H9 (cell line): ENCODE data around the gene FBXO28. TPM values are rescaled to one million over a fixed set of nuclear protein-coding genes. Genes with fewer than 3 reads are reported as not detected.
A peak's percentile ranks its signal among the peaks of the same experiment; 100 is the strongest.

Experiments used
- DNase-seq: peaks from one replicate; pipeline ENCODE4 v3.0.0-alpha.2; 2017
- H2AFZ ChIP-seq: one replicate; pipeline ENCODE4 v1.6.1; 2013; ENCODE audit warnings: mild to moderate bottlenecking, low read length, control low read depth, moderate library complexity
- H2AK5ac ChIP-seq: 2 replicates; pipeline ENCODE4 v1.6.1; 2013; ENCODE audit warnings: low read length, control low read depth, mixed read lengths; ENCODE audit not compliant: insufficient read length
- H2BK120ac ChIP-seq: one replicate; pipeline ENCODE4 v1.6.1; 2013; ENCODE audit warnings: low read depth, mild to moderate bottlenecking, low read length, control low read depth, inconsistent platforms; ENCODE audit not compliant: poor library complexity, severe bottlenecking
- H2BK12ac ChIP-seq: 2 replicates; pipeline ENCODE4 v1.6.1; 2013; ENCODE audit warnings: low read length, control low read depth, mixed read lengths, low read depth; ENCODE audit not compliant: insufficient read length
- H2BK15ac ChIP-seq: 2 replicates; pipeline ENCODE4 v1.6.1; 2013; ENCODE audit warnings: low read depth, low read length, control low read depth
- H2BK20ac ChIP-seq: one replicate; pipeline ENCODE4 v1.6.1; 2013; ENCODE audit warnings: low read depth, mild to moderate bottlenecking, low read length, control low read depth, inconsistent platforms; ENCODE audit not compliant: poor library complexity, severe bottlenecking
- H2BK5ac ChIP-seq: 2 replicates; pipeline ENCODE4 v1.6.1; 2013; ENCODE audit warnings: low read length, control low read depth, mixed read lengths; ENCODE audit not compliant: insufficient read length
- H3K14ac ChIP-seq: 2 replicates; pipeline ENCODE4 v1.6.1; 2013; ENCODE audit warnings: low read length, control low read depth; ENCODE audit not compliant: insufficient read depth
- H3K18ac ChIP-seq: 2 replicates; pipeline ENCODE4 v1.6.1; 2013; ENCODE audit warnings: low read depth, mild to moderate bottlenecking, mixed read lengths, low read length, control low read depth; ENCODE audit not compliant: insufficient read length
- H3K23ac ChIP-seq: 2 replicates; pipeline ENCODE4 v1.6.1; 2013; ENCODE audit warnings: low read length, control low read depth, mixed read lengths, low read depth; ENCODE audit not compliant: insufficient read length
- H3K23me2 ChIP-seq: 2 replicates; pipeline ENCODE4 v1.6.1; 2013; ENCODE audit warnings: low read depth, mild to moderate bottlenecking, mixed read lengths, low read length, control low read depth; ENCODE audit not compliant: insufficient read length, poor library complexity, severe bottlenecking
- H3K27ac ChIP-seq: 2 replicates; pipeline ENCODE4 v1.5.1; 2013; ENCODE audit warnings: low read length, control low read depth, mixed read lengths, low read depth; ENCODE audit not compliant: insufficient read length
- H3K27me3 ChIP-seq: 2 replicates; pipeline ENCODE4 v1.6.1; 2013; ENCODE audit warnings: low read length, control low read depth, inconsistent platforms; ENCODE audit not compliant: insufficient read depth
- H3K4ac ChIP-seq: 2 replicates; pipeline ENCODE4 v1.6.1; 2013; ENCODE audit warnings: low read depth, mild to moderate bottlenecking, control low read depth, inconsistent platforms, low read length, moderate library complexity
- H3K4me1 ChIP-seq: 2 replicates; pipeline ENCODE4 v1.6.1; 2013; ENCODE audit warnings: low read length, control low read depth, inconsistent platforms; ENCODE audit not compliant: insufficient read depth
- H3K4me2 ChIP-seq: 2 replicates; pipeline ENCODE4 v1.6.1; 2013; ENCODE audit warnings: low read length, control low read depth, mixed read lengths; ENCODE audit not compliant: insufficient read length, insufficient read depth
- H3K56ac ChIP-seq: 2 replicates; pipeline ENCODE4 v1.6.1; 2013; ENCODE audit warnings: low read depth, mild to moderate bottlenecking, mixed read lengths, low read length, control low read depth; ENCODE audit not compliant: insufficient read length
- H3K79me1 ChIP-seq: 2 replicates; pipeline ENCODE4 v1.6.1; 2013; ENCODE audit warnings: low read depth, mild to moderate bottlenecking, moderate library complexity, low read length, control low read depth, inconsistent platforms; ENCODE audit not compliant: insufficient read depth, poor library complexity, severe bottlenecking
- H3K79me2 ChIP-seq: 2 replicates; pipeline ENCODE4 v1.6.1; 2013; ENCODE audit warnings: low read length, control low read depth, inconsistent platforms; ENCODE audit not compliant: insufficient read depth
- H3K9ac ChIP-seq: 2 replicates; pipeline ENCODE4 v1.6.1; 2013; ENCODE audit warnings: low read length, control low read depth, mixed read lengths; ENCODE audit not compliant: insufficient read length; ENCODE audit errors: extremely low read depth
- H3K9me3 ChIP-seq: one replicate; pipeline ENCODE4 v1.6.1; 2013; ENCODE audit warnings: low read depth, low read length, inconsistent platforms; ENCODE audit not compliant: control insufficient read depth
- H3T11ph ChIP-seq: one replicate; pipeline ENCODE4 v1.6.1; 2013; ENCODE audit warnings: mild to moderate bottlenecking, low read length, control low read depth, inconsistent platforms
- H4K20me1 ChIP-seq: one replicate; pipeline ENCODE4 v1.6.1; 2013; ENCODE audit not compliant: control insufficient read depth, insufficient read length, insufficient read depth
- H4K5ac ChIP-seq: 2 replicates; pipeline ENCODE4 v1.6.1; 2013; ENCODE audit warnings: low read depth, mild to moderate bottlenecking, mixed read lengths, low read length, control low read depth; ENCODE audit not compliant: insufficient read length
- H4K8ac ChIP-seq: replicated peaks from 2 replicates; pipeline ENCODE4 v1.6.1; 2013; ENCODE audit warnings: low read length, control low read depth, mixed read lengths, low read depth; ENCODE audit not compliant: insufficient read length
- H4K91ac ChIP-seq: 2 replicates; pipeline ENCODE4 v1.6.1; 2013; ENCODE audit warnings: low read depth, mild to moderate bottlenecking, moderate library complexity, mixed read lengths, low read length, control low read depth; ENCODE audit not compliant: insufficient read length
- H3K27ac Mint-ChIP-seq, 3 experiments: 2 replicates in 2 of 3; 3 replicates in 1 of 3; pipeline ENCODE4 v1.8.0; 2020 to 2021; ENCODE audit warnings: mixed read lengths in 3 of 3, mild to moderate bottlenecking in 1 of 3, moderate library complexity in 1 of 3
- H3K27me3 Mint-ChIP-seq: 2 replicates; pipeline ENCODE4 v1.8.0; 2021; ENCODE audit warnings: low read depth, mild to moderate bottlenecking, moderate library complexity, mixed read lengths
- H3K36me3 Mint-ChIP-seq, 3 experiments: 2 replicates in 2 of 3; 3 replicates in 1 of 3; pipeline ENCODE4 v1.8.0; 2020 to 2021; ENCODE audit warnings: low read depth in 3 of 3, mixed read lengths in 3 of 3; ENCODE audit not compliant: insufficient read depth in 1 of 3
- H3K4me1 Mint-ChIP-seq, 2 experiments: 2 replicates each; pipeline ENCODE4 v1.8.0; 2020; ENCODE audit warnings: mixed read lengths in 2 of 2
- H3K4me3 Mint-ChIP-seq, 2 experiments: 2 replicates in 1 of 2; 3 replicates in 1 of 2; pipeline ENCODE4 v1.8.0; 2020 to 2021; ENCODE audit warnings: mild to moderate bottlenecking in 2 of 2, mixed read lengths in 2 of 2, moderate library complexity in 1 of 2
- H3K9me3 Mint-ChIP-seq, 2 experiments: 2 replicates in 1 of 2; 3 replicates in 1 of 2; pipeline ENCODE4 v1.8.0; 2020; ENCODE audit warnings: mild to moderate bottlenecking in 2 of 2, mixed read lengths in 2 of 2, moderate library complexity in 1 of 2
- CTCF ChIP-seq: fragments of 200-600 bp; sonication (generic); conservative IDR thresholded peaks from 3 replicates; pipeline ENCODE4 v1.8.0; 2021; ENCODE audit warnings: antibody characterized with exemption, mild to moderate bottlenecking
- WGBS: extraction: QIAGEN DNeasy Blood & Tissue Kit; methylation state at CpG from one replicate; pipeline ENCODE4 v1.1.7; 2013; ENCODE audit warnings: missing lambda C conversion rate, low lambda C conversion rate, mixed read lengths; ENCODE audit not compliant: insufficient read length; ENCODE audit errors: extremely low coverage; 5-methylcytosine and 5-hydroxymethylcytosine counted together
- total RNA-seq: library from RNA; stranded (reverse); gene quantifications from 2 replicates; pipeline ENCODE4 v1.2.1, GENCODE V29; 2021

Gene FBXO28
- total RNA-seq, 1 experiment from 2014 or later = 55.0 TPM

- no peak overlapping the region for H3K27ac ChIP-seq
- H2BK120ac ChIP-seq = no peak overlapping the region
- H4K8ac ChIP-seq = no peak overlapping the region
- no peak overlapping the region for H2BK15ac ChIP-seq
- H2BK20ac ChIP-seq = no peak overlapping the region
- H3K27me3 Mint-ChIP-seq = peaks cover 2% of the 10 kb centered on the region
- no peak overlapping the region for H2BK5ac ChIP-seq
- no peaks in the 10 kb centered on the region for H3K23me2 ChIP-seq
- no peak overlapping the region for H3K23ac ChIP-seq
- no peaks in the 10 kb centered on the region for H3K27me3 ChIP-seq
- peaks cover 6 to 9% of the 10 kb centered on the region in 2 experiments for H3K9me3 Mint-ChIP-seq
- peaks cover 6% of the 10 kb centered on the region for H3K4me1 ChIP-seq
- H3K79me1 ChIP-seq = no peaks in the 10 kb centered on the region
- no peak overlapping the region for H3K56ac ChIP-seq
- no peak overlapping the region for H3K18ac ChIP-seq
- no peak overlapping the region for H2AFZ ChIP-seq
- no peaks in the 10 kb centered on the region for H3K79me2 ChIP-seq
- peak; percentile 60 for TF ChIP-seq CTCF
- peaks cover 23 to 28% of the 10 kb centered on the region in 2 experiments for H3K4me1 Mint-ChIP-seq
- no peaks in the 10 kb centered on the region for H4K20me1 ChIP-seq
- H3K4me2 ChIP-seq = no peak overlapping the region
- H4K5ac ChIP-seq = no peak overlapping the region
- H2BK12ac ChIP-seq = no peak overlapping the region
- no peak overlapping the region for H3K4ac ChIP-seq
- no peak overlapping the region for H3T11ph ChIP-seq
- peaks cover 3 to 14% (median 4%) of the 10 kb centered on the region in 3 experiments; a peak in 5 of 7 replicates for H3K36me3 Mint-ChIP-seq
- no peaks in the 10 kb centered on the region for H3K9me3 ChIP-seq
- no peak overlapping the region for H2AK5ac ChIP-seq
- H3K9ac ChIP-seq = no peak overlapping the region
- peak; percentile 53 for DNase-seq
- H3K27ac Mint-ChIP-seq = peak overlapping the region in 2 of 3 experiments; percentile 29 to 44; a peak in 3 of 7 replicates
- no peak overlapping the region for H3K14ac ChIP-seq
- no peak overlapping the region for H4K91ac ChIP-seq
- H3K4me3 Mint-ChIP-seq = no peak overlapping the region
- no CpG with 5 or more reads among the region's 9 CpGs for WGBS
These were observed 57.0 kb downstream of the FBXO28 start for GRCh38 chr1:224170748-224171478.
